ENCODE results near the gene TMX4.
"Not testable (repeated sequence)": the region's sequence is repeated elsewhere in the genome, so short reads cannot be mapped to it uniquely, and the experiment has no call there.

Gene TMX4, protein sequence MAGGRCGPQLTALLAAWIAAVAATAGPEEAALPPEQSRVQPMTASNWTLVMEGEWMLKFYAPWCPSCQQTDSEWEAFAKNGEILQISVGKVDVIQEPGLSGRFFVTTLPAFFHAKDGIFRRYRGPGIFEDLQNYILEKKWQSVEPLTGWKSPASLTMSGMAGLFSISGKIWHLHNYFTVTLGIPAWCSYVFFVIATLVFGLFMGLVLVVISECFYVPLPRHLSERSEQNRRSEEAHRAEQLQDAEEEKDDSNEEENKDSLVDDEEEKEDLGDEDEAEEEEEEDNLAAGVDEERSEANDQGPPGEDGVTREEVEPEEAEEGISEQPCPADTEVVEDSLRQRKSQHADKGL

GRCh38 chr20:8019246-8019997, at the start of gene TMX4:
TSS of gene TMX4 (minus strand) at chr20:8019761. CDS start at chr20:8019613, 148 bp downstream.
- DNase-seq = peak; percentile 95

DNA sequence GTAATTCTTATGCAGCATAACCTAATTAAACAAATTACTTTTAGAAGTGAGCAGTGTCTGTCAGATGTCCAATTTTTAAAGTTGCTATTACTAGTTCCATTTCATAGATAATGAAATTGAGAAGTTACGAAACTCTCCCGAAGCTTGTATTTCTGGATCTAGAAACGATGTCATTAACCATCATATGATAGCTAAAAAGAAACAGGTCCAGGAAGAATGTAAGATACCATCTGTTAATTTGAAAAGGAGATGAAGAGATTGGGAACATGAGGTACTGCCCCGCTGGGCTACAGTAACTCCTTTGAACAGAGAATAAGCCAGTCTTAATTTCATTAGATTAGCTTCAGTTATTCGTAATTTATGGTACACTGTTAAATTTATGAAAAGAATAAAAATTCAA, 47.5 kb upstream of the TMX4 start:
- no peak for DNase-seq

GRCh38 chr20:8066662-8067061, 47.1 kb upstream of the TMX4 start:
- DNase-seq = no peak

DNA sequence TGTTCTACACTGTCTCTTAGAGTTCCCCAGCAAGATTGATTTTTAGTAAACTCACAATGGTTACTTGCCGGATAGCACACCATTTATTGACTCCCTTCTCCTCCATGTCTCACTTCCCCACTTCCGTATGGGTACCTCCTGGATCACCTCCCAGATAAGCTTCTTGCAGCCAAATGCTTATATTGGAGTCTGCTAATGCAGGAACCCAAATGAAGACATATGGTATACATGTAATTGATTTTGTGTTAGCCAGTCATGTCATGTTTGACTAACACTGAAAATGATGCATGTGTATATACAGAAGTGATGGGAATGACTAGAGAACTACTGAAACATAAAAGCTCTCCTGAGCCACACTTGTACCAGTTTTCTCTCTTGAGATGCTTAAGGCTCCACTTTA, 46.1 kb upstream of the TMX4 start:
- DNase-seq = no peak

GRCh38 chr20:8062756-8063155, 43.2 kb upstream of the TMX4 start:
- DNase-seq = no peak

GRCh38 chr20:8061861-8062518, 42.4 kb upstream of the TMX4 start:
- no peak for DNase-seq

GRCh38 chr20:8060977-8061376, 41.4 kb upstream of the TMX4 start:
- peak; percentile 71 for DNase-seq

DNA sequence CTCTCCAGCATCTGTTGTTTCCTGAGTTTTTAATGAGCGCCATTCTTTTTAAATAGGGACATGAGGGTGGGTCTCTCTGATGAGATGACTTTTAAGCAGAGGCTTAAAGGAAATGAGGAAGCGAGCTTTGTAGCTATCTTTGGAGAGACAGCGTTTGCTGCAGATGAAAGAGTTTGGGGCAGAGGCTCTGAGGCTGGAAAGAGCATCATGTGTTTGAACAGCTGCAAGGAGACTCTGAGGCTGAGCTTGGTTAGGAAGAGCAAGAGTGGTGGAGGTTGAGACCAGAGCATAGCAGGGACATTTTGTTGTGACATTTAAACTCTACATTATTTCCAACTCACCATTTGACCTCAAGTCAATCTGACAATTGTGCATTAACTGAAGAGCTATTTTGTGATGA, 38.3 kb upstream of the TMX4 start:
- DNase-seq = no peak

DNA sequence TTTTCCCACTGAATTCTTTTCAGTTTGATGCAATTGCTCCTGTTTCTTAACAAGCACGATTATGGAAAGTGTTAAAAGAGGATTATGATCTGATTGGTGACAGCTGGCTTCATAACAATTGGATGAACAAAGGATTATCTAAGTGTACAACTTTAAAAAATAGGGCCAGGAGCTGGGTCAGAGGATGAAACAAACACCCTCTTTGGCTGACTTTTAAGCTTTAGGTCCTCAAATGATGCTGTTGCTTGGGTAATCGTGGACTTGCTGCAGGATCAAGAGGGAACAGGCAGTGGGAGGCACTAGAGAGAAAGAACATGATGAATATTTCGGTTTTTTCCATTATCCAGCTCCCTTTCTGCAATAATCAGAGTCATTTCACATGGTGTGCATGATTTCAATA, 35.5 kb upstream of the TMX4 start:
- DNase-seq = no peak

DNA sequence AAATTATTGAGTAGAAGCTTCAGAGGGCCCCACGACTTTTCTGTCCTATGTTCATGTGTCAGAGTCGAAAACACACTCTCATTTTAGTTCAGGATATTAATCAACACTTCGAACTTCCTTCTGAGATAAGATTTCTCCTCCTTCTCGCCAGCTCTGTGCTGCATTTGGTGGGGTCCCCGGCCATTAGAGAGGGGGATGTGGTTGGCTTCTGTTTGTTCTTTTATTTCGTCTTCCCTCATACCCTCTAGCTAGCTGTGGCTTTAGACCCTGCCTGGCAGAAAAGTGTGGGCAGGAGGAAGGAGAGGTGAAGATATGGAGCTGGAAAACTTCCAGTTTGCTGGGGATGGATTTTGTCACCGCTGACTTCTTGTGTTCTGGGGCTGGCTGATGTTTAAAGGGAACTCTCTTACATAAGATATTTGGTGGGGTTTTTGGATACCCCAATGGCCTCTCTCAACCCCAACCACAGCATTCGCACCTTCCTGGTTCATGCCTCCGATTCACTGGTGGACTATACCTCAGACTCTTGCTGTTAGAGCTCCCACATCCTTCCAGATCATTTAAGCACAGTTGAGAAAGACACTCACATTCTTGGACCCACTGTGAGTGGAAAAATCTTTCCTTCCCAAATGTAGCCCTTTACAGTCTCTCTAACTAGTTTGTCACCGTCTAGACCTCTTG, 30.7 kb upstream of the TMX4 start:
- no peak for DNase-seq

DNA sequence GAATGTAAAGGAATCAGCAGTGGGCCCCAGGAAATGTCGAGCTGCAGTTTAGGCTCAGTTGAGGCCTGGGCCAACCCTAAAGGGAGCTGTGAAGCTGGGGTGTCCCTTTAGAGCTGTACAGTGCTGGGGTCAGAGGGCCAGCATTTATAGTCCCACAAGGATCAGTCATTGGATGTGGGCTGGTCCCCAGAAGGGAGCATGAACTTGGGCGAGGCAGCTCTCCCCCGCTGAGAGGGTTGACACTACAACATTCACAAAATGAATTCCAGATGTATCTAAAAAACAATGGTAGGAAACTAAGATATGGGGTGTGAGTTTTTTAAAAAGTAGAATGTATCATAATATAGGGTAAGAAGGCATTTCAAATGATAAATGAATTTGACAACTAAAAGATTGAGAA, 29.7 kb upstream of the TMX4 start:
- no peak for DNase-seq

DNA sequence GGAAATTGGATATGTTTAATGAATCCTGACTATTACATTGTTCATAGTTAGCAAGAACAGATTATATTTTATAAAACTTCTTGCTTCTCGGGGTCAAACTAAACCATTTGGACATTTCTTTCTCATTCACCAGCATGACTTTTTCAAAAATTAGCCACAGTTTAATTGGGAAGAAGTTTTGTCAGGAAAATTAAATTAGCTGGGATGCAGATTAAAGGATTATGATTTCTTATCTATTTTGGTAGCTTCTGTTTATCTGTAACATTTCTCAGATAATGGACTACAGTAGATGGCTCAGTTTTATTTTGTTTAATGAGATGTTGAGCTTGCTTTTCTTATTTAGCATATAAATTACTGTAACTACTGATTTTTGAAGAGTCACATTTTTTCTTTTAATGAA, 26.4 kb upstream of the TMX4 start:
- DNase-seq = no peak

DNA sequence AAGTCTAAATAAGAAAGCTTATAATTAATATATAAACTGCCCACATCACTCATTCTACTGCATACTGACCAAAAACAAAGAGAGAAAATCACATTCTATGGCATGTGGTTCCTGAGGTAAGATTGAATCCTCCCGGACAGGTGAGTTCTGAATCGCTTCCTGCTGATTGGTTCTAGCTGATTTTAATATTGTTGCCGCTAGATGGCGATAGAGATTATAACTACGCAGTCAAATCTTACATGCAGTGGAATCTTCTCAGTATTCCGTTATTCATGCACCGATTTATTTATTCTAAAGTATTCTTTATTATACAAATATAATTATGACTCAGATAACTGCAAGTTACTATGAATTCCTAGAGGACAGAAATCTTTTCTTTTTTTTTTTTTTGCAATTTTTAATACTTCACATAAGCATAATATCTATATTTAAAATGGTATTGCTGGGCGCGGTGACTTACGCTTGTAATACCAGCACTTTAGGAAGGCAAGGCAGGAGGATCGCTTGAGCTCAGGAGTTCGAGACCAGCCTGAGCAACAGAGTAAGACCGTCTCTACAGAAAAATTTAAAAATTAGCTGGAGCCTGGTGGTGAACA, 24.2 kb upstream of the TMX4 start:
- peak; percentile 77 for DNase-seq

DNA sequence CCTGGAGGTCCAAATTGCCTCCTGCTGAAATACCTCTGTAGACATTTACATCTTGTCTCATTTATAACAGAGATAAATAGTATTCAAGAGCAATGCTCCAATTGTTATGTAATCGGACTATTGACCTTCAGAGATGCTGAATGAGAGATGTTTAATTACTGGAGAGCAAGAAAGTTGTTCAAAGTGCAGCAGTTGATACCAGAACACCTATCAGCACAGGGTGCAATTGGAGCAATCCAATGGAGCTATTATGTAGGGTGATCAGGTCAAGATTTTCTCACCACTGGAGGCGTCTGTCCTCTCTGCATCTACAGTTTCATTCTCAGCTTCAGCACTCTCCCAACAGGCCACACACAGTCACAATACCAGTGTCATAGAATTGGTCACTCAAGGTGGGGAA, 19.5 kb upstream of the TMX4 start:
- DNase-seq = no peak

DNA sequence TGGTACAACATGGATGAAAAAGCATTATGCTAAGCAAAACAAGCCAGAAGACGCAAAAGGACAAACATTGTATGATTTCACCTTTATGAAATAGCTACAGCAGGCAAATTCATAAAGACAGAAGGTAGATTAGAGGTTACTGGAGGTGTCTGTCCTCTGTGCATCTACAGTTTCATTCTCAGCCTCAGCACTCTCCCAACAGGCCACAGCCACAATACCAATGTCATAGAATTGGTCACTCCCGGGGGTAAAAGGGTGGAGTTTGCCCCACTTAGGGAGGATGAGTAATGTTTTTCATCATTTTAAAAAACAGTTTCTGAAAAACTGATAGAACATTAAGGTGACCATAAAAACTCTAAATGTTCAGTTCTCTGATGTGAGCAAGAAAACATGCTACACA, 17.2 kb upstream of the TMX4 start:
- no peak for DNase-seq

DNA sequence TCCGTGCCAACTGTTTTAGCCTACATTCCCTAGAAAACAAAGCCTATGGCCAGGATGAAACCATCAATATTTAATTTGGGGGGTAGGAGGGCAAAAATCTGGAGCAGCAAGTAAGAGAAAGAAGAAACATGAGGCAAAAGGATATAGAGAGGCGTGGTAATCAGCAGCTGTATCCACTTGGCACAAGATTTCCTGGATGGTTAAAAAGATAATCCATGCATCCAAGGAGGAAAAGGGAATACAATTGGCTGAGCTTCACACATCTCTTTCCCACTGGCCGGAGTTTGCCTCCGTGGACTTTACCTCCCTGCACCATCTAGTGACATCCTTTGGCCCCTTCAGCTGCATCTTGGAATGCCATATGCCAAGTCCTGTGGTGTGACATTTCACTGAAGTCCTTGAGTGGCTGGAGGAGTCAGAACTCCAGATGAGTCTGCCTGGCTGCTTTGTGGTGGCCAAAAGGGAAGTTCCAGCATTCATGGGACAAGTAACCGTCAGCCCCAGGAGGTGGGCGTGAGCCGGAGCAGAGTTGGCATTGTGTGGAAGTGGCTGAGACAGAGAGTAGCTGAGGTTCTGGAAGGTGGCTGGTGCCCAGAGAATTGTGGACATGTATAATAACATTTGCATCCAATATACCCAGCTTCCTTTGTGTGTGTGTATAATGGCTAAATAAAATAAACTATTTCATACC, 13.7 kb upstream of the TMX4 start:
- DNase-seq = no peak

- DNase-seq = no peak
Measured at GRCh38 chr20:8032499-8032898, 12.9 kb upstream of the TMX4 start.

DNA sequence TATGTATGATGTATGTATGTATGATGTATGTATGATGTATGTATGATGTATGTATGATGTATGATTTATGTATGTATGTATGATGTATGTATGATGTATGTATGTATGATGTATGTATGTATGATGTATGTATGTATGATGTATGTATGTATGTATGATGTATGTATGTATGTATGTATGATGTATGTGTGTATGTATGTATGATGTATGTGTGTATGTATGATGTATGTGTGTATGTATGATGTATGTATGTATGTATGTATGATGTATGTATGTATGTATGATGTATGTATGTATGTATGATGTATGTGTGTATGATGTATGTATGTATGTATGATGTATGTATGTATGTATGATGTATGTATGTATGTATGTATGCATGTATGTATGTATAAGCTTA, 12.0 kb upstream of the TMX4 start:
- DNase-seq = not testable (repeated sequence)

GRCh38 chr20:8021541-8022269, 2.1 kb upstream of the TMX4 start:
- no peak for DNase-seq

DNA sequence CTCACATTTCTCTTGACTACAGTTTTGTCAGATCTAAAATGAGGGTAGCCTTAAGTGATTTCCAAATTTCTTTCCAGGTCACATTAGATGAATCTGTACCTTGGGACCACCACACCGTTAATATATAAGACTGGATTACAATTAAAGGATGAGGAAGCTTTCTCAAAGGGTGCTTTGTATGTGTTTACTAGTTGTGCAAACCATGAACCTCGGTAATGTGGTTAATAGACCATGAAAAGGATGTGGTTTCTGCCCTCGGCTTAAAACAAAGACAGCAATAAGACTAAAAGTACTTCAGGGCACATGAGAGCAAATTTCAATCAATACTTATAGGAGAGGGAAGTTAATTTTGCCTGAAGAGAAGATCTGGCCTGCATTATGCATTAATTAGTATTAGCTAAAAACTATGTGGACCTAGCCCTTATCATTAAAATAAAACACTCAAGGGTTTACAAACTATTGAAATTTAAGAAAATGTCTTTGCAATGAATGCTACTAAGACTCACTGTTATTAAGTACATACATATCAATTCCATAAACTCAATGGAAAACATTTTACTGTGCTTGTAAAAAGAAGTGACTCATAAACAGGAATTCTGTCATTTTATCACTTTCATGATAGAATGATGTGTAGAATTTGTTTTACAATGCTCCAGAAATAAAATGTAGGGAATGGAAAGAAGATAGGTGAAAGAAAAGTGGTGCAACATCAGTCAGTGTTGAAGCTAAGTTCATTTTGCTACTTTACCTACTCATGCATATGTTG, 936 bp upstream of the TMX4 start:
- DNase-seq = peak; percentile 49

DNA sequence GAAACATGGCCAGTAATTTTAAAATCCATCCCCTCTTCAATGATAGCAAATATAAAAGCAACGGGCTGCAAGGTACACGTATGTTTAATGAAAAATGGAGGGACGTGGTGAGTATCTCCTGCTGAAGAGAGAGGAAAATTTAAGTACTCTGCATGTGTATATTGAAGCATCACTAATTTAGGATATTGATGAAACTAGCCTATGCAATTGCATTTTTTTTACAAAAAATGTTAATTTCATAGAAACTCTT, 362 bp upstream of the TMX4 start:
- no peak for DNase-seq
